ENCODE measurements around the gene EEF2KMT. TPM values are rescaled to one million over a fixed set of nuclear protein-coding genes. Genes with fewer than 3 reads are reported as not detected.

EEF2KMT gene
- total and polyA plus RNA-seq, 2 of the 4 experiments (the other 2 are of a cell fraction), result 14.1 to 19.0 TPM

- no peak for TF ChIP-seq NFE2L2 (IDR thresholded peaks at IDR 0.05; ENCODE audit: low read depth, low read length)
- no peak for TF ChIP-seq POLR2A (IDR thresholded peaks at IDR 0.05; ENCODE audit: low read depth, low read length)
These were observed 34.5 kb downstream of the EEF2KMT start (continued) for GRCh38 chr16:5062790-5063765.

GRCh38 chr16:5062051-5062450 is 35.5 kb downstream of the EEF2KMT start:
- Histone ChIP-seq H2AK9ac (replicated peaks; ENCODE audit: low read depth, low read length, poor library complexity) (no peak overlapping the region), H4K8ac (ENCODE audit: low read depth in 2 of 2, low read length in 2 of 2) (no peak overlapping the region), H3K9me1 (ENCODE audit: insufficient read depth, low read length) (peaks cover 3% of the 10 kb centered on the region; the same call in 1 of the 2 replicates), H3K9ac (ENCODE audit: low read depth, low read length) (no peak overlapping the region), H3K79me1 (ENCODE audit: low read depth in 1 of 2, low read length in 2 of 2) (no peaks in the 10 kb centered on the region), H3K56ac (ENCODE audit: extremely low read depth, insufficient read depth, low read length) (no peak overlapping the region), H3K4me2 (ENCODE audit: low read depth, low read length) (no peak overlapping the region), H3K18ac (ENCODE audit: low read depth, low read length) (no peak overlapping the region), H2BK120ac (ENCODE audit: low read depth, low read length) (no peak overlapping the region), H3K23ac (ENCODE audit: low read depth, low read length) (no peak overlapping the region), H2AK5ac (ENCODE audit: low read depth, low read length) (no peak overlapping the region), H3K4ac (ENCODE audit: low read depth, low read length) (no peak overlapping the region), H3K27ac (ENCODE audit: insufficient read depth, low read length) (no peak overlapping the region), H2AFZ (replicated peaks; ENCODE audit: low read length, poor library complexity) (no peak overlapping the region), H3K4me3 (ENCODE audit: insufficient read depth, low read depth, low read length) (no peak overlapping the region), H2BK20ac (ENCODE audit: low read depth, low read length) (no peak overlapping the region), H2BK5ac (ENCODE audit: low read depth, low read length, poor library complexity, severe bottlenecking) (no peak overlapping the region), H4K20me1 (ENCODE audit: insufficient read depth, low read length) (no peaks in the 10 kb centered on the region), H2BK15ac (ENCODE audit: low read depth, low read length) (no peak overlapping the region), H3K14ac (replicated peaks; ENCODE audit: low read depth, low read length) (no peak overlapping the region), H3K9me3 (ENCODE audit: control insufficient read depth, insufficient read depth, low read length) (no peaks in the 10 kb centered on the region), H3K4me1 (ENCODE audit: control insufficient read depth, insufficient read depth, low read length) (peaks cover 6% of the 10 kb centered on the region; the same call in 1 of the 2 replicates), H3K27me3 (ENCODE audit: control insufficient read depth, insufficient read depth, low read length) (peaks cover 21% of the 10 kb centered on the region), H4K91ac (ENCODE audit: insufficient read depth, low read depth, low read length) (no peak overlapping the region), H3K36me3 (ENCODE audit: control insufficient read depth, insufficient read depth, low read length) (no peaks in the 10 kb centered on the region), H4K5ac (ENCODE audit: low read depth, low read length) (no peak overlapping the region)
- DNase-seq (no peak), ATAC-seq (ENCODE audit: low read depth) (no peak)
- intact Hi-C loops (cut with micrococcal nuclease) (no loop called here), in situ Hi-C loops (cut with MboI; ENCODE audit: low sequenced_read_pairs) (no loop called here), dilution Hi-C loops (cut with HindIII; ENCODE audit: low sequenced_read_pairs, unreplicated experiment) (no loop called here)
- no CpG with 5 or more reads among the region's 11 CpGs for WGBS, 2 experiments (ENCODE audit: extremely low coverage in 2 of 2, insufficient read length in 1 of 2)
- CTCF ChIA-PET, result no interaction called here
- BruUV-seq (replicated peaks), result no TSS peak
- POLR2A ChIA-PET (ENCODE audit: unreplicated experiment), result no interaction called here
- TF ChIP-seq MAZ (IDR thresholded peaks at IDR 0.05; ENCODE audit: borderline replicate concordance, low read depth, low read length) (no peak), ELK1 (IDR thresholded peaks at IDR 0.05; ENCODE audit: borderline replicate concordance, low read depth, low read length) (no peak), NFE2L2 (IDR thresholded peaks at IDR 0.05; ENCODE audit: low read depth, low read length) (no peak), RFX5 (IDR thresholded peaks at IDR 0.05; ENCODE audit: low read depth, low read length) (no peak), SMC3 (IDR thresholded peaks at IDR 0.05; ENCODE audit: low read depth, low read length) (no peak)
